OCI-LY1 (cell line): Measurements from ENCODE around the gene APOC3.

ENCODE experiments used
- H2AFZ ChIP-seq: fragments of 200-600 bp; sonication (generic), shearing (Covaris generic); 2 replicates; pipeline ENCODE4 v1.6.0; 2014; ENCODE audit warnings: antibody characterized with exemption, mild to moderate bottlenecking, low read length
- H3F3A ChIP-seq: fragments of 200-600 bp; sonication (generic), shearing (Covaris generic); 2 replicates; pipeline ENCODE4 v1.6.0; 2014; ENCODE audit warnings: mild to moderate bottlenecking, antibody characterized with exemption, low read length, moderate library complexity; ENCODE audit not compliant: insufficient read depth
- H3K27ac ChIP-seq: fragments of 200-600 bp; sonication (generic); 2 replicates; pipeline ENCODE4 v1.5.1; 2014; ENCODE audit warnings: low read length, mixed run types, mild to moderate bottlenecking, low read depth; ENCODE audit not compliant: poor library complexity, severe bottlenecking
- H3K27me3 ChIP-seq: fragments of 200-600 bp; sonication (generic); 2 replicates; pipeline ENCODE4 v1.6.0; 2014; ENCODE audit warnings: antibody characterized with exemption, mild to moderate bottlenecking, low read length, moderate library complexity; ENCODE audit not compliant: insufficient read depth
- H3K36me3 ChIP-seq: fragments of 200-600 bp; sonication (generic); 2 replicates; pipeline ENCODE4 v1.6.1; 2014; ENCODE audit warnings: mild to moderate bottlenecking, antibody characterized with exemption, low read length, moderate library complexity, mixed read lengths; ENCODE audit not compliant: insufficient read depth
- H3K4me1 ChIP-seq: fragments of 200-600 bp; sonication (generic); 2 replicates; pipeline ENCODE4 v1.5.1; 2014; ENCODE audit warnings: mild to moderate bottlenecking, low read length, moderate library complexity; ENCODE audit not compliant: insufficient read depth, severe bottlenecking
- H3K4me2 ChIP-seq: fragments of 200-600 bp; sonication (generic), shearing (Covaris generic); 2 replicates; pipeline ENCODE4 v1.6.1; 2014; ENCODE audit warnings: low read length
- H3K4me3 ChIP-seq: fragments of 200-600 bp; sonication (generic); 2 replicates; pipeline ENCODE4 v1.5.1; 2014; ENCODE audit warnings: low read length, low read depth, mild to moderate bottlenecking, mixed read lengths; ENCODE audit not compliant: poor library complexity, severe bottlenecking
- H3K79me2 ChIP-seq: fragments of 200-600 bp; shearing (Covaris generic); 2 replicates; pipeline ENCODE4 v1.6.1; 2016; ENCODE audit warnings: mixed run types, low read length, mixed read lengths; ENCODE audit not compliant: insufficient read depth
- H3K9ac ChIP-seq: fragments of 200-600 bp; sonication (generic), shearing (Covaris generic); 2 replicates; pipeline ENCODE4 v1.6.1; 2014; ENCODE audit warnings: mild to moderate bottlenecking, low read length, mixed read lengths
- H3K9me2 ChIP-seq: fragments of 200-600 bp; sonication (generic), shearing (Covaris generic); 2 replicates; pipeline ENCODE4 v1.6.1; 2014; ENCODE audit warnings: low read depth, mild to moderate bottlenecking, low read length, mixed read lengths
- H3K9me3 ChIP-seq: fragments of 200-600 bp; shearing (Covaris generic); 2 replicates; pipeline ENCODE4 v1.6.1; 2014; ENCODE audit warnings: low read length, mixed read lengths
- H4K20me1 ChIP-seq: fragments of 200-600 bp; sonication (generic), shearing (Covaris generic); 2 replicates; pipeline ENCODE4 v1.6.0; 2016; ENCODE audit warnings: mild to moderate bottlenecking, low read length; ENCODE audit not compliant: insufficient read depth
- CTCF ChIP-seq: fragments of 200-600 bp; sonication (generic), shearing (Covaris generic); IDR thresholded peaks from 2 replicates; pipeline ENCODE4 v1.5.1; 2017; ENCODE audit warnings: mild to moderate bottlenecking, antibody characterized with exemption, low read length, moderate library complexity, mixed read lengths
- EZH2 ChIP-seq: fragments of 200-600 bp; sonication (generic), shearing (Covaris generic); IDR thresholded peaks from 2 replicates; pipeline ENCODE4 v1.8.0; 2017; ENCODE audit warnings: borderline replicate concordance, mixed run types, mild to moderate bottlenecking, antibody characterized with exemption, low read length, moderate library complexity, mixed read lengths

The APOC3 gene

GRCh38 chr11:116837231-116838091 lies 7.8 kb downstream of the APOC3 start, which contains the start of gene APOA1:
Gene APOA1, minus strand, starts transcription at chr11:116837622. Its CDS starts 235 bp downstream, at chr11:116837387.
- Histone ChIP-seq H3K4me2 (peak within 1 kb of the TSS; percentile 66; the same call in 1 of the 2 replicates), H3K9me2 (no peaks in the 10 kb centered on the region), H3K27me3 (no peaks in the 10 kb centered on the region), H3K9ac (no peak within 1 kb of the TSS), H3K36me3 (no peaks in the 10 kb centered on the region), H3K27ac (no peak within 1 kb of the TSS), H3K79me2 (no peaks in the 10 kb centered on the region), H3K4me1 (peaks cover 8% of the 10 kb centered on the region), H3F3A (no peaks in the 10 kb centered on the region), H3K9me3 (no peaks in the 10 kb centered on the region), H3K4me3 (no peak within 1 kb of the TSS), H2AFZ (no peak within 1 kb of the TSS), H4K20me1 (no peaks in the 10 kb centered on the region)
- TF ChIP-seq CTCF (no peak), EZH2 (no peak)

GRCh38 chr11:116838321-116839084 lies 8.8 kb downstream of the APOC3 start:
- H3F3A ChIP-seq = no peaks in the 10 kb centered on the region
- no peak overlapping the region for H3K4me2 ChIP-seq
- no peak overlapping the region for H2AFZ ChIP-seq
- H3K79me2 ChIP-seq = no peaks in the 10 kb centered on the region
- H3K4me3 ChIP-seq = no peak overlapping the region
- H3K9me2 ChIP-seq = no peaks in the 10 kb centered on the region
- no peaks in the 10 kb centered on the region for H3K27me3 ChIP-seq
- no peaks in the 10 kb centered on the region for H4K20me1 ChIP-seq
- no peak for TF ChIP-seq EZH2
- TF ChIP-seq CTCF = no peak
- no peak overlapping the region for H3K9ac ChIP-seq
- no peak overlapping the region for H3K27ac ChIP-seq
- H3K4me1 ChIP-seq = peaks cover 8% of the 10 kb centered on the region
- H3K9me3 ChIP-seq = no peaks in the 10 kb centered on the region
- peaks cover 8% of the 10 kb centered on the region for H3K36me3 ChIP-seq

GRCh38 chr11:116840224-116840745 lies 10.6 kb downstream of the APOC3 start:
- Histone ChIP-seq H3K9me2 (no peaks in the 10 kb centered on the region), H3K9me3 (no peaks in the 10 kb centered on the region), H3K79me2 (no peaks in the 10 kb centered on the region), H3F3A (no peaks in the 10 kb centered on the region), H3K4me3 (no peak overlapping the region), H2AFZ (no peak overlapping the region), H3K9ac (no peak overlapping the region), H4K20me1 (no peaks in the 10 kb centered on the region), H3K27me3 (no peaks in the 10 kb centered on the region), H3K4me2 (no peak overlapping the region), H3K27ac (no peak overlapping the region), H3K36me3 (peaks cover 22% of the 10 kb centered on the region), H3K4me1 (peaks cover 6% of the 10 kb centered on the region)
- no peak for TF ChIP-seq CTCF
- no peak for TF ChIP-seq EZH2
